HG02571 (cell line): ENCODE measurements around the gene IFI27L1.
A peak's percentile ranks its signal among the peaks of the same experiment; 100 is the strongest.

ENCODE experiments used
- ATAC-seq: cut with Tn5 transposase; IDR thresholded peaks from one replicate; pipeline ENCODE4 v1.9.1; 2021; ENCODE audit warnings: mild to moderate bottlenecking, moderate library complexity; ENCODE audit not compliant: unreplicated experiment

Gene IFI27L1

DNA sequence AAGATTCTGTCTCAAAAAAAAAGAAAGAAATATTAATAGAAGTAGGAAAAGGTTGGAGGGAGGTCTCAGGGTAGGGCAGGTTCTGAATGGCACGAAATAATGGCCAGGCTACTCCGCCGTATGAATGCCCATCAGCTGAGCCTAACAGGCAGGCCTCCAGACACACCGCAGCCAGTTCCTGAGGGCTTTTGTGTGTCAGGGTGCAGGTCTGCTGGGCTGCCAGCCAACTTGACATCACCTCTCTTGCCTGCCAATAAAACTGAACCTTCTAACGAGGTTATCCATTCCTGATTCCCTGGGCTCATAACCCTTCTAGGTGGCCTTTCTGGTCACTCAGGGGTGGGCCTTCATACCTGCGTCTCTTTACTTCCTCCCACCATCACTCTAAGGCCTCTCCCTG is 32.4 kb downstream of the IFI27L1 start:
- no peak for ATAC-seq

DNA sequence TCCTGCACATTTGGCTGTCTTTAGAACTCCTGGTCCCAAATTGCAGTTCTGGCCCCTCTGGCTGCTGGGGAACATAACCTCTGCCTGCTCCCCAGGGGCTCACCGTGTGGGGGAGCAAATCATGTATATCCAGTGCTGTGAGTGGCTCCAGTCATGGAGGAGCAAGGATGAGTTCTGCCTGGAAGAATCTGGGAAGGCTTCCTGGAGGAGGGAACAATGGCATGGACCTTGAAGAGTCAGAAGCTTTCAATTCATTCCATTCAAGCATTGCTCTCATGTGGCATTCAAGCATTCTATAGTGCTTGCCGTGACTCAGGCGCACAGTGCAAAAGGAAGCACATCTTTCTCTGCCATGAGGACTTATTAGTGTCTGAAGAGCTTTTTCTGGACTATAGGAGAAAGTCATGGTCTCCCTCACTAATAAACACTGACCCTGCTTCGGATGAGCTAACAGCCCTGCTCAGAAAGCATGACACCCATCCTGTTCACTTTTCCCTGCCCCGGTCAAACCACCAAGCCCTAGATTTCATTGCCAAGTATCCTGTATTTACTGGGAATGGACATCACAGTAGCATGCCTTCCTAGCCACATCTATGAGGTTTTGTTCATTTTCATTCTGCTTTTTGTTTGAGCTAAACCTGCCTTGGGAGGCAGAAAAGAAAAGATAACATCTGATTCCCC is 32.9 kb downstream of the IFI27L1 start:
- ATAC-seq = no peak

DNA sequence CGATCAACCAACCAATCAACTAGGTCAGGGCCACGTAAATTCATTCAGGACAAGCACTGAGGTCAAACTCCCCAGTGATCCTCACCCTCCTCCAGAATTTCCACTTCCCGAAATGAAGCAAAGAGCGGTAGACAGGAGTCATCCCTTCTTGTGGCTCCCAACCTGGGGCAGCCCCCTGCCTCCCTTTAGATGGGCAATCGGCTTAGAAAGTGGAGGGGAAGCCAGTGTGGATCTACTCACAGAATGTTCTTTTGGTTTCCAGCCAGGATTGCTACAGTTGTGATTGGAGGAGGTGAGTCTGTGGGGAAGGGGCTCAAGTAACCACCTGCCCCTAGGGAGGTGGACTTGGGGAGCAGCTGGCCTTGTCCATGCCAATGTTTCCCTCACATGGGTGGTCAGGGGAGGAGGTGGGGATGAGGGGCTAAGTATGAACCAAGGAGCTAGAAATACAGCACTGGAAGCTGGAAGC is 33.5 kb downstream of the IFI27L1 start:
- no peak for ATAC-seq

DNA sequence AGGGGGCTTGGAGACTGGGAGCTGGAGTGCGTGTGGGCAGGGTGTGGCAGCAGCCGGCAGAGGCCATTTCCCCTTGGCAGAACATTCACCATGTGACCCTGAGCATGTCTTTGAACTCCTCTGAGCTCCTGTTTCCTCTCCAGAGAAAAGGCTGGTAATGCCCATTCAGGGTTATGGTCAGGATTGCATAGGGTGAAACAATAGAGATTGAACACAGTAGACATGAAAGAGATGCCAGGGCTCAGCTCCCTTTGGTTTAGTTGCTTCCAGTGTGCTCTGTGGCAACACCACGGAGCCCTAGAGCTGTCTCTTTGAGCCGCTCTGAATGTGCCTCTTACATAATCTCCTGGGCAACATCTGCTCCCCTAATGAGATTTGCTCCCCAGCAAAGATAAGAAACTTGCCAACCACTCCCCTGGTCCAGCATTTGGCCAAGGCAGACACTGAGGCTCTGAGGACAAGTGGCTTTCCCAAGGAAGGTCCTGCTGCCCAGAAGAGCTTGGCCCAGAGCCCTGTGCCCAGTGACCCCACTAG is 34.0 kb downstream of the IFI27L1 start:
- no peak for ATAC-seq

DNA sequence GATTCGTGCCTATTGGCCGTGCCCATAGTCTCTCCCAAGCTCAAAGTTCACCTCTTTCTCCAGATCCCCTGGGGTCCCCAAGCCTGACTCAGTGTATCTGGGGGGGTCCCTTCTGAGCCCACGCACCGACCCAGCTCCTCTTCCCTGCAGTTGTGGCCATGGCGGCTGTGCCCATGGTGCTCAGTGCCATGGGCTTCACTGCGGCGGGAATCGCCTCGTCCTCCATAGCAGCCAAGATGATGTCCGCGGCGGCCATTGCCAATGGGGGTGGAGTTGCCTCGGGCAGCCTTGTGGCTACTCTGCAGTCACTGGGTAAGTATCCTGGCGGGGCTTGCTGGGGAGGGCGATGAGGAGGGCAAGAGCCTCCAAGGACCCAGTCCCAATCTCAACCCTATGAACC is 34.5 kb downstream of the IFI27L1 start:
- no peak for ATAC-seq

DNA sequence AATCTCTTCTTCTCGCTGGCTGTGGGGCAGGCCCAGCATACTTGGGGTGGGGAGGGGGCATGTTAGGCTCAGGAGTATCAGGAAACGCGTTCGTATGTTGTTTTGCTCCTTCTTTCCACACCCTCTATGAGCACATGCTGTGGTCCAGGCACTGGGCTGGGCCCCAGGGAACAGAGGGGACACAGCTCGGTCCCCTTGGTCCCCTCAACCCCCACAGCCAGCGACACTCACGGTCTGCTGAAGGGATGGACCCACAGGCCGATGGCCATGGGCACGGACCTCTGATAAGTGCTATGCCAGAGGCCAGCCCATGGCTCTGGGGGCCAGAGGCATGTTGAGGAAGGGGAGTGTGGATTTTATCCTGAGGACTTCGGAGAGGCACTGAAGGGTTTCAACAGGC is 35.6 kb downstream of the IFI27L1 start:
- ATAC-seq = no peak

DNA sequence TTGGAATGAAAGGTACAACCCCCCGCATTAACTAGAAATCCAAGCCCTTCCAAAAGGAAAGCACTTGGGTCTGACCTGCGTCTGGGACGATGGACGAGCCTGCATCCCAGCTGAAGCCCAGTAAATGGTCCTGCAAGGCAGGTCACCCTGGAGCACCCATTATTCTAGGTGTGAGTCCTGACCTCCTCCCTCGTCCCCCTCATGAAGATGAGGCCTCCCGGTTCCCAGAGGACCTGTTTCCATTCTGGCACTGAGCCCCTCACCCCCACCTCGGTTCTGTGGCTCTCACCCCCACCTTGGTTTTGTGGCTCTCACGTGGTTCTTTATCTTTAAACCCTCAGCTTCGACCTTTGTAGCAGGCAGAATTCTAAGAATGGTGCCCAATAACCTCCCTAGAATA is 36.7 kb downstream of the IFI27L1 start:
- no peak for ATAC-seq

DNA sequence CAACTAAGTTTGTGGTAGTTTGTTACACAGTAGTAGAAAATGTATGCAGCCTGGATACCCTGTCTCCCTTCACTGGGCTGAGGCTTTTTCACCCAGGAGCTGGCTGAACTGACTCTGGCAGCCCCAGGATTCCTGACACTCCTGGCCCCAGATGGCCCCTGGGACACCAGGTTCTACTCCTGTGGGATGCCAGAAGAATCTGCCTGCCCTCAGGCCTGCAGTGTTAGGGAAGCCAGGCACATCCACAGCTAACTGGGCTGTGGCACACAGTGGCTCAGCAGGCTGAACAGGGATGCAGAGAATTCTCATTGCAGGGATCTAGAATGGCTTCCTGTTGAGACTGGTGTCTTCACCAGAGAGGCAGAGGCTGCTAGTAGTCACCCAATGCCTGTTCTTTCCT is 38.0 kb downstream of the IFI27L1 start:
- ATAC-seq = no peak

DNA sequence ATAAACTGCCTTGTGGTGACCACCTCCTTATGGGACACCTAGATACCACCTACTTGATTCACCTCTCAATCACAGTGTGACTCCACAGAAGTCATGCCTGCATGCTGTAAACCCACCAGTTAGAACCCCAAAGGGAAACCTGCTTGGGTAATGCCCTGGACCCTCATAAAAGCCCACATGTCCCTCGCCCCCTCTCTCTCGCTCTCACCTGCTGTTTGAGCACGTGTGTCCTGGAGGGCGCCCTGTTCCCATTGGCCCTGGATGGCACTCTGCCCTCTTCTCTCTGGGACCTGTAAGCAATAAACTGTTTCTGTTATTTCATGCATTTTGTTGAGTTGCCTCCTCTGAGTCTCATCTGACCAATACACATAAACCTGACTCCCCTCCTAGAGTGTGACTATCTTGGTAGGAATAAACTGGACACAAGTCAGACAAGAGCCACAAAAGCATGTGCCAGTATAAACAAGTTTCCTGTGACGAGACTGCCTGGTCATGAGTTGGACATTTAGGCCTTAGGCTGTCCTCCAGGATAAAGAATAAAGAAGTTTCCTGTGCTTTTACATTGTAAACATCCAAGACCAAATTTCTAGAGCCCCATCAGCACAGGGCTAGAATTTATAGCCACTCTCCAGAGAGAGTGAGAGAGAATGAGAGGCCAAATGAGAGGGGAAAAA is 39.7 kb downstream of the IFI27L1 start:
- no peak for ATAC-seq

DNA sequence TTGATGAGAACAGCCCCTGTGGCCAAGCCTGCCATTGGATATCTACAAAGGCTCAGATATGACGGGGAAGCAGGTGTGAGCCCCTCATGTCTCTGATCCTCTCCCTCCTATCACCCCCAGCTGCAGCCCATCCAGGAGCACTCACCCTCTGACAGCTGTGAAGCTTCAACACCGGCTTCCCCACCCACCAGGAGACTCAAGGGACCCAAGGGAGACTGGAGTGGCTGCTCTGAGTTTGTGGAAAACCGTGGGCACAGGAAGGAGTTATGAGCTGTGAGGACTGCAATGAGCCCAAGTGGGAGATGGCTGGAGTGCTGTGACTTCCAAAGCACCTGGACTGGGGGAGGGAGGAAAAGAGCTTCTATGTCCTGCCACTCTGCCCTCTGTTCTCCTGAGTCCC is 40.4 kb downstream of the IFI27L1 start:
- ATAC-seq = no peak

DNA sequence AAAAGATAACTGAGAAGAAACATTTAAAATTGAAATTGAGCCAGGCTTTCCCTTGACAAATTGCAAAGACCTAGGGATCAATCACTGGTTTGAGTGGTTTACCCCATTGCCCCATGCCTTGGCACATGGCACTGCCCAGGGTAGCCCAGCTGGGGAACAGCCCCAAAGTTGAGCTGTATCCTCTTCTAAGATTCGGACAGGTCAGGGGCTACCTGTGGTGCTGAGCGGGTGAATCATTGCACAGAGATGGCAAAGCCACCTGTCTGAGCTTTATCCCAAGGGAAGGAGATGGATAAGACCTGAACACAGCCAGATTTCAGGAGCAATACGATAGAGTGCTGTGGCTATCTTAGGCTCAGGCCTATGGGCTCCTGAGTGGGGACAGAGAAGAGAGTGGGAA is 41.3 kb downstream of the IFI27L1 start:
- no peak for ATAC-seq

DNA sequence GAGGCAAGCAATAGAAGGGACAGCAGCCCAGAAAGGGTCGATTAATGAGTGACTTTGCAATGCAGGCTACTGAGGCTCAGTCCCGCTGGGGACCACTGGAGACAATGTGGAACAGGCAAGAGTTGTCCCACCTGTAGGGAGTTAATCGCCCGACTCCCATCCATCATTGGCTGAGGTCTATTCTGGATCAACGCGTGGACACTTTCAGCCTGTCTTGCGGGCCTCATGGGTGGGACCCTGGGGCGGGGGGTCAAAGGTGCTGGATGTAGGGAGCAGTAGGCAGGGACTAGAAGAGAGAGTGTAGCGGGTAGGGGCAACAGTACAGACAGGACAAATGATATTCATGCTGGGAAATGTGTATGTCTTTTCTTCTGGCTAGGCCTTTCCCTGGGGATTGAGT is 42.2 kb downstream of the IFI27L1 start:
- no peak for ATAC-seq

DNA sequence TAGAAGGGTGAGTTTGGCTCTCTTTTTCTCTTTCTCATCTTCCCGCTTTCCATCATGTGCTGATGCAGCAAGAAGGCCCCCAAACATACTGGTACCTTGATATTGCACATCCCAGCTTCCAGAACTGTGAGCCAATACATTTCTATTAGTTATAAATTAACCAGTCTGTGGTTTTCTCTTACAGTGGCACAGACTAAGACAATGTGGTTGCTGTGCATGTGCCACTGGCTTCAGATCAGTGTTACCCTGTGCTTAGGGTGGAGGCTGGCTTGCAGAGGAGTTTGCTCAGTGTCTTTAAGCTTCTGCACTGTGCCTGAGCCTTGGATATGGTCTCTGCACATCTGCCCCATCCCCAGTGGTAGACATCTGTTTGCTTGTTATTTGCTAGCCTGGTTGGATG is 42.8 kb downstream of the IFI27L1 start:
- no peak for ATAC-seq

DNA sequence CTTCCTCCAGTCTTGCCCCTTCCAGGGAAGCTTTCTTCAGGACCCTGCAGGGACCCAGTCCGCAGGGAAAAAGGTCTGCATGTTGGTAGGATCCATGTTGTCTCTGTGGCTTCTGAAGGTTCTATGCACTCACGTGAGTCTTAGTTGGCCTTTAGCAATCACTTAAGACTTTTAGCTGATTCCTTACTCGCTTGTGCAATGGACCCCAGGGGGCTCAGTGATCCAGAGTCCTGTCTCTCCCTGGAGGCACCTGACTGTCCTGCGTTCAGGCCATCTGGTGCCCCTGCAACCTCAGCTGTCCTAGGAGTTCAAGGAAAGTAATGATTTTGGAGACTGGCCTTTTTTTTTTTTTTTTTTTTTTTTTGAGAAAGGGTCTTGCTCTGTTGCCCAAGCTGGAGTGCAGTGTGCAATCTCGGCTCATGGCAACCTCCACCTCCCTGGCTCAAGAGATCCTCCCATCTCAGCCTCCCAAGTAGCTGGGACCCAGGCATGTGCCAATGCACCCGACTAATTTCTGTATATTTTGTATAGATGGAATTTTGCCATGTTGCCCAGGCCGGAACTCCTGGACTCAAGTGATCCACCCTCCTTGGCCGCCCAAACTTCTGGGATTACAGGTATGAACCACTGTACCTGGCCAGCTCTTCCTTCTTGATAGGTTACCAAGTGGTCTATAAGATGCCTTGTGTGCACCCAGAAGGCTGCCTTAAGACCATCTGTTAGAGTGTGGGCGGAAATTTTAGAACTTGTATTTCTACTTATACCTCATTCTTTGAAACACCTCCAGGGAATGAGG is 43.7 kb downstream of the IFI27L1 start:
- no peak for ATAC-seq

DNA sequence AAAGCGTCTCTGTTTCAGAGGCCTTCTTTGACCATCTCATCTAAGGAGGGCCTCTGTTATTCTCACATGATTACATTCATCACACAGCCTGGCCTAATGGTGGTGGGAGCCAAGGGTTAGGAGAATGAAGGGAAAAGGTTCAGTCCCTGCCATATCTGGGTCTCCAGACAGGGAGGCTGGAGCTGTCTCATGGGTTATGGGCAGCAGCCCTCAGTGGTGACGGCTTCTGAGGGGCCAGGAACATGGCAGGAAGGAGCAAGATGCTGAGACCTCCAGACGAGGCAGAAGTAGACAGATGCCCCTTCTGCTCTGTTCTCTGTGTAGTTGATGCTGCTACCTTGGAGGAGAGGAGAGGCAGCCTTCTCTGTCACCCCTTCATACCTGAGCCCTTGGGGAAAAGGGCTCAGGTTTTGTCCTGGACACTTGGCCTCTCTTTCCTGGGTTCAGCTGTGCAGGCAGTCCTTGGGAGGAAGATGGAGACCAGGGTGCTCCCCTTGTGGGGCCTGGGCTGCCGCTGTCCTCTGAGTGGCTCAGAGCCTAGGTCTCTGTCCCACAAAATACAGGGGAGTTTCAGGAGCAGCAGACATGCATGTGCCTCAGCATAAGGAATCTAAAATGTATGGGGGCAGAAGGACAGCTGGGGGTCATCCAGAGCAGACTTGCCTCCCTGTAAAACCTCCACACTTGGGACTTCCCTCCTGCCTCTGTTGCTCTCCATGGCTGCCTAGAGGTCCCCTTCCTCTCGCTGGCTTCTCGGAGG is 44.7 kb downstream of the IFI27L1 start:
- ATAC-seq = no peak

DNA sequence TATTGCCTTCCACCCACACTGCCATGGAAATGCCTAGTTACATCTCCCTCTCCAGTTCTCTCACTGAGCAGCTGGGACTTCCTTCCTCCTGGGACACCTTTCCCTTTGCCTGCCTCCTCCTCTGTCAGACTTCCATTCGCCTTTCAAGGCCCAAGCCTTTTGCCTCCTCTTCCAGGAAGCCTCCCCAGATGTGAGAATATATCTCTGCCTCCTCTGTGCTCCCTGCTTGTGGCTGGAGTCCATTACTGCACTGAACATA is 45.2 kb downstream of the IFI27L1 start:
- no peak for ATAC-seq

DNA sequence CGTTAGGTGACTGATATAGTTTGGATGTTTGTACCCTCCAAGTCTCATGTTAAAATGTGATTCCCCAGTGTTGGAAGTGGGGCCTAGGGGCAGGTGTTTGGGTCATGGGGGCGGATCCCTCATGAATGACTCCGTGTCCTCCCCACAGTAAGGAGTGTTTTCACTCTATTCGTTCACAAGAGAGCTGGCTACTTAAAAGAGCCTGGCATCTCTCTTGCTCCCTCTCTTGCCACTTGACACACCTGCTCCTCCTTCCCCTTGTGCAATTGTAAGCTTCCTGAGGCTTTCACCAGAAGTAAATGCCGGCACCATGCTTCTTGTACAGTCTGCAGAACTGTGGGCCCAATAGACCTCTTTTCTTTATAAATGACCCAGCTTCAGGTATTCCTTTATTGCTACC is 45.7 kb downstream of the IFI27L1 start:
- no peak for ATAC-seq

DNA sequence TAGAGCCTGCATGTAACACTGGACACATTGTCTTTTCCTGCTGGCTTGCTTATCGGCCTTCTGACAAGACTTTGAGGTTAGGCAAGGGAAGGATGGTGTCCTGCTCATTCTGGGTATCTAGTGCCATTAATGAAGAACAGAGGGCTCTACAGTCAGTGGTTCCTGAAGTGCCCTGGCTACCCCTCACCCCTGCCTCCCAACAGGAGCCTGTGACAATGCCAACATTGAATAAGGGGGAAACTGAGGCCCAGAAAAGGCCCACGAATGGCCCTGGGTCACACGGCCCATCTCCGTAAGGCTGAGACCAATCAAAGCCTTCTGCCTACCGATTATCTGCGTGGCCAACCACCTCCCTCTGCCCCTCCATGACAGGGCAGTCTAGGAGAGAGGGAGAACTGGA is 46.2 kb downstream of the IFI27L1 start:
- no peak for ATAC-seq

DNA sequence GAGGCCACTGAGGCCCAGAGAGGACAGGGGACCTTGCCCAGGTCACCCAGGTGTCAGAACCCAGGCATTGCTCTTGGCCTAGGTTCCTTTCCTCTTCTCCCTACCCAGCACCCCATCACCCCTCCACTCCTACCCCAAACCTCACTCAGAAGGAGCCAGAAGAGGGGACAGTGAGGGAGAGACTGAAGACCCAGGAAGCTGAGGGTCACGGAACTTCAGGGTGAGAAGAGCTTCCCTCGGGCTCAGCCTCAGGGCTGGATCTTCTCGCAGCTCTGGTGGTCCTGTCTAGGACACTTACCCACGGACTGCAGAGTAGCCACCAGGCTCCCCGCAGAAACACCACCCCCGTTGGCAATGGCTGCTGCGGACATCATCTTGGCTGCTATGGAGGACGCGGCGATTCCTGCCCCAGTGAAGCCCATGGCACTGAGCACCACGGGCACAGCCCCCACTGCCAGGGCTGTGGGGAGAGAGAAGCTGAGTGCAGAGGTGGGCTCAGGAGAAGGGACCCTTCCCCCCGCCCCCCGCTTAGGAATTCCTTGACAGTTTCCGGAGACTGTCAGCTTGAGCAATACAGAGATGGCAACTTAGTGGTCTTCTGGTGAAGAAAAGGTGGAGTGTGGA is 47.2 kb downstream of the IFI27L1 start:
- no peak for ATAC-seq

DNA sequence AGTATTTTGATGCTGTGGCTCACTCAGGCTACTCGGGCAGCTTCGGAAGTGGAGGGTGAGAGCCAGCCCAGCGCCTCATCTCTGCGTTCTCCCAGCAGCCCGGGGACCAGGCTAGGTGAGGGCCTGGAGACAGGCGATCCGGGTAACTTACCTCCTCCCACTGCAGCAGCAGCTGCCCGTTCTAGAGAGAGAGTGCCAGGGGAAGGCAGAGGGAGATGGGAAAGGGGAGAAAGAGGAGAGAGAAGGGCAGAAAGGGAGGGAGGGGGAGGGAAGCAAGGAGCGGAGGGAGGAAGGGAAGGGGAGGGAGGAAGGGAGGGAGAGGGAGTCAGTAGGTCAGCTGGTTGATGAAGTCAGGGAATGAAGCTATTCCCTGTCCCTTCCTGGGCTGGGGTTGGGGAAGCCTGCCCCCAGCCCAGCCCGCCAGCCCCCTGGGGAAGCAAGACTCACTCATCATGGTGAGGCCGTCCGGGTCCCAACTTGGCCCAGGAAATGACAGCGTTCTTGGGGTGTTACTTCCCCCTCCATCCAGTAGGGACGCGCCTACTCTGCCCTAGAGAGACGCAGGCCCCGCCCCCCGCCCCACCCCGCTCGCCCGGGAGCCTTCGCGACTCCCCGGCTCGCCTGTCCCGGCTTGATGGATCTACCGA is 48.1 kb downstream of the IFI27L1 start, which contains the start of gene IFI27L2:
Gene IFI27L2 (minus strand): TSS at position 494 of the 647 bp plus-strand sequence. CDS start 40 bp downstream, at position 454.
- peak; percentile 83 for ATAC-seq
